Neural cell (in vitro differentiated cells): ENCODE results near the gene SUN1.

ENCODE experiments used
- CTCF ChIP-seq: fragments of 450-650 bp; IDR thresholded peaks from 2 replicates; pipeline ENCODE4 v1.5.1; 2014; ENCODE audit warnings: antibody characterized with exemption, mild to moderate bottlenecking, moderate library complexity; ENCODE audit not compliant: poor library complexity, severe bottlenecking
- EP300 ChIP-seq: fragments of 450-650 bp; conservative IDR thresholded peaks from 2 replicates; pipeline ENCODE4 v1.6.1; 2014; ENCODE audit warnings: antibody characterized with exemption, mild to moderate bottlenecking, moderate library complexity; ENCODE audit not compliant: poor library complexity, severe bottlenecking
- EZH2 ChIP-seq: fragments of 200-600, 300-800 bp; shearing (Covaris generic), sonication (generic); IDR thresholded peaks from 2 replicates; pipeline ENCODE4 v1.6.1; 2014; ENCODE audit warnings: antibody characterized with exemption, low read length, borderline replicate concordance, mild to moderate bottlenecking; ENCODE audit not compliant: insufficient read depth, poor library complexity, severe bottlenecking
- POLR2AphosphoS5 ChIP-seq: IDR thresholded peaks from 2 replicates; pipeline ENCODE4 v1.6.1; 2012
- RAD21 ChIP-seq: fragments of 450-650 bp; conservative IDR thresholded peaks from 2 replicates; pipeline ENCODE4 v1.6.1; 2014; ENCODE audit warnings: antibody characterized with exemption, mild to moderate bottlenecking, moderate library complexity
- REST ChIP-seq: IDR thresholded peaks from 2 replicates; pipeline ENCODE4 v1.6.1; 2012; ENCODE audit warnings: borderline replicate concordance
- TAF1 ChIP-seq: IDR thresholded peaks from 2 replicates; pipeline ENCODE4 v1.6.1; 2012; ENCODE audit warnings: low read depth

DNA sequence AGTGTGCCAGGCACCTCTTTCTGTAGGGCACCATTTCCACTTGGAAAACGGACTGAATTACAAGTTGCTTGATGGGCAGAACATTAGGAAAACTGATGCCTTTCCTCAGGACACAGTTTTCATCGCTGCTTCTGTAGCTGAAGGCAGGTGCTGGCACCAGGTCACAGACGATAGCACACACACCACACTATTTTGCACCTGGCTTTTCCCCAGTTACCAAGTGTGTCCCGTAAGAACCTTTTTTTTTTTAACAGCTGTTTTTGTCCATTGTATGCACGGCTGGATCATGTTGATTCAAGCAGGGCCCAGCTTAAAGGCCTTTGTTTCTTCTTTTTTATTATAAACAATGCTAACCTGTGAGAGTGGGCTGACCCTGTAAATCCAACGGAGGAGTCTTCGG, 42.8 kb downstream of the SUN1 start:
- TF ChIP-seq CTCF: no peak
- no peak for TF ChIP-seq REST
- TF ChIP-seq EP300: no peak
- TF ChIP-seq TAF1: no peak
- TF ChIP-seq POLR2AphosphoS5: no peak
- no peak for TF ChIP-seq RAD21
- TF ChIP-seq EZH2: no peak
